HL-60 (cell line): ENCODE data around the gene TP53I11.

Source experiments
- GABPA ChIP-seq: IDR thresholded peaks from 2 replicates; pipeline ENCODE4 v1.6.1; 2012; ENCODE audit warnings: low read depth
- POLR2AphosphoS5 ChIP-seq: IDR thresholded peaks from 2 replicates; pipeline ENCODE4 v1.6.1; 2012; ENCODE audit warnings: low read depth
- SPI1 ChIP-seq: IDR thresholded peaks from 2 replicates; pipeline ENCODE4 v1.6.1; 2012; ENCODE audit warnings: low read depth, mild to moderate bottlenecking, borderline replicate concordance
- TF ChIP-seq, protein P1 (sequence below): IDR thresholded peaks from one replicate; pipeline ENCODE4 v1.5.1; 2011; ENCODE audit warnings: low read length, control low read depth, inconsistent platforms; ENCODE audit not compliant: insufficient read depth
- TF ChIP-seq, protein P2 (sequence below): IDR thresholded peaks from 2 replicates; pipeline ENCODE4 v1.6.1; 2012; ENCODE audit warnings: low read depth; ENCODE audit not compliant: insufficient replicate concordance

DNA sequence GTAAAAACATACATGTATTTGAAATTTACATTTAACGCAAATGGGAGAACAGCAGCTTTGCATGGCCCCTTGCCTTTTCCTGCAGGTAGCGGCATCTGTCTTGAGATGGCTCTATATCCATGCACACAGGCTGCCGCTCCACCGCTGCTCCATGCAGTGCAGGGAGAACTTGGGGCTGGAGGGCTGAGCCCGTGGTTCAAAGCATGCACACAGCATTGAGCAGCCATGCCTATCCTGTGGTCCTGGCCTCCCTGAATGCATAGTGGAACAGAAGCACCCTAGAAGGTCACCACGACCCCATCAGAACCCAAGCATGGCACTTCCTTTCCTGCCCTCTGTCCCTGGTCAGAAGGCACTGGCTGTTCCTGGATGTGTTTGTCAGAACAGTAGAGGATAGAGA, 35.0 kb upstream of the TP53I11 start:
- TF ChIP-seq POLR2AphosphoS5 (no peak), SPI1 (no peak), GABPA (no peak)
- TF ChIP-seq, protein P1, sequence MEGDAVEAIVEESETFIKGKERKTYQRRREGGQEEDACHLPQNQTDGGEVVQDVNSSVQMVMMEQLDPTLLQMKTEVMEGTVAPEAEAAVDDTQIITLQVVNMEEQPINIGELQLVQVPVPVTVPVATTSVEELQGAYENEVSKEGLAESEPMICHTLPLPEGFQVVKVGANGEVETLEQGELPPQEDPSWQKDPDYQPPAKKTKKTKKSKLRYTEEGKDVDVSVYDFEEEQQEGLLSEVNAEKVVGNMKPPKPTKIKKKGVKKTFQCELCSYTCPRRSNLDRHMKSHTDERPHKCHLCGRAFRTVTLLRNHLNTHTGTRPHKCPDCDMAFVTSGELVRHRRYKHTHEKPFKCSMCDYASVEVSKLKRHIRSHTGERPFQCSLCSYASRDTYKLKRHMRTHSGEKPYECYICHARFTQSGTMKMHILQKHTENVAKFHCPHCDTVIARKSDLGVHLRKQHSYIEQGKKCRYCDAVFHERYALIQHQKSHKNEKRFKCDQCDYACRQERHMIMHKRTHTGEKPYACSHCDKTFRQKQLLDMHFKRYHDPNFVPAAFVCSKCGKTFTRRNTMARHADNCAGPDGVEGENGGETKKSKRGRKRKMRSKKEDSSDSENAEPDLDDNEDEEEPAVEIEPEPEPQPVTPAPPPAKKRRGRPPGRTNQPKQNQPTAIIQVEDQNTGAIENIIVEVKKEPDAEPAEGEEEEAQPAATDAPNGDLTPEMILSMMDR = no peak
- TF ChIP-seq, protein P2, sequence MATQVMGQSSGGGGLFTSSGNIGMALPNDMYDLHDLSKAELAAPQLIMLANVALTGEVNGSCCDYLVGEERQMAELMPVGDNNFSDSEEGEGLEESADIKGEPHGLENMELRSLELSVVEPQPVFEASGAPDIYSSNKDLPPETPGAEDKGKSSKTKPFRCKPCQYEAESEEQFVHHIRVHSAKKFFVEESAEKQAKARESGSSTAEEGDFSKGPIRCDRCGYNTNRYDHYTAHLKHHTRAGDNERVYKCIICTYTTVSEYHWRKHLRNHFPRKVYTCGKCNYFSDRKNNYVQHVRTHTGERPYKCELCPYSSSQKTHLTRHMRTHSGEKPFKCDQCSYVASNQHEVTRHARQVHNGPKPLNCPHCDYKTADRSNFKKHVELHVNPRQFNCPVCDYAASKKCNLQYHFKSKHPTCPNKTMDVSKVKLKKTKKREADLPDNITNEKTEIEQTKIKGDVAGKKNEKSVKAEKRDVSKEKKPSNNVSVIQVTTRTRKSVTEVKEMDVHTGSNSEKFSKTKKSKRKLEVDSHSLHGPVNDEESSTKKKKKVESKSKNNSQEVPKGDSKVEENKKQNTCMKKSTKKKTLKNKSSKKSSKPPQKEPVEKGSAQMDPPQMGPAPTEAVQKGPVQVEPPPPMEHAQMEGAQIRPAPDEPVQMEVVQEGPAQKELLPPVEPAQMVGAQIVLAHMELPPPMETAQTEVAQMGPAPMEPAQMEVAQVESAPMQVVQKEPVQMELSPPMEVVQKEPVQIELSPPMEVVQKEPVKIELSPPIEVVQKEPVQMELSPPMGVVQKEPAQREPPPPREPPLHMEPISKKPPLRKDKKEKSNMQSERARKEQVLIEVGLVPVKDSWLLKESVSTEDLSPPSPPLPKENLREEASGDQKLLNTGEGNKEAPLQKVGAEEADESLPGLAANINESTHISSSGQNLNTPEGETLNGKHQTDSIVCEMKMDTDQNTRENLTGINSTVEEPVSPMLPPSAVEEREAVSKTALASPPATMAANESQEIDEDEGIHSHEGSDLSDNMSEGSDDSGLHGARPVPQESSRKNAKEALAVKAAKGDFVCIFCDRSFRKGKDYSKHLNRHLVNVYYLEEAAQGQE = no peak
